Measurements from ENCODE around the gene PRX.

Gene PRX

DNA sequence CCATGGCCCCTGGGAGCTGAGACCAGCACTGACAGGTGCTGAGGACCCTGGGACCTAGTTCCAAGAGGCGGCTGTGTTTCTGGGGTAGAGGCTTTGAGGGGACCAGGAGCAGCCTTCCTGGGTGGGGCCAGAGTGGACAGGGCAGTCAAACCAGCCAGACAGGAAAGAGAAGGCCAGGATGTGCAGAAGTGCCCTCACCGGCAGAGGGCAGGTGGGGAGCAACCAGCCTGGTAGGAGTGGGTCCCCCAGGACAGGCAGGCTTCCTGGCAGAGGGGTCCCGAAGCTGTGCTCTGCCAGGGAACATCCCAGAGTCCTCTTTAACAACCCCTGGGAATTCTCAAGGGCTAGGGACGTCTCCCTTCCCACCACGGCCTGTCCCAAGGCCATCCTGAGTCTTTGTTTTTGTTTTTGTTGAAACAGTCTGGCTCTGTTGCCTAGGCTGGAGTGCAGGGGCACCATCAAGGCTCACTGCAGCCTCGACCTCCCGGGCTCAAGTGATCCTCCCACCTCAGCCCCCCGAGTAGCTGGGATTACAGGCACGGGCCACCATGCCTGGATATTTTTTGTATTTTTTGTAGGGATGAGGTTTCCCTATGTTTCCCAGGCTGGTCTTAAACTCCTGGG is 20.2 kb downstream of the PRX start:
- TF ChIP-seq, protein P1, sequence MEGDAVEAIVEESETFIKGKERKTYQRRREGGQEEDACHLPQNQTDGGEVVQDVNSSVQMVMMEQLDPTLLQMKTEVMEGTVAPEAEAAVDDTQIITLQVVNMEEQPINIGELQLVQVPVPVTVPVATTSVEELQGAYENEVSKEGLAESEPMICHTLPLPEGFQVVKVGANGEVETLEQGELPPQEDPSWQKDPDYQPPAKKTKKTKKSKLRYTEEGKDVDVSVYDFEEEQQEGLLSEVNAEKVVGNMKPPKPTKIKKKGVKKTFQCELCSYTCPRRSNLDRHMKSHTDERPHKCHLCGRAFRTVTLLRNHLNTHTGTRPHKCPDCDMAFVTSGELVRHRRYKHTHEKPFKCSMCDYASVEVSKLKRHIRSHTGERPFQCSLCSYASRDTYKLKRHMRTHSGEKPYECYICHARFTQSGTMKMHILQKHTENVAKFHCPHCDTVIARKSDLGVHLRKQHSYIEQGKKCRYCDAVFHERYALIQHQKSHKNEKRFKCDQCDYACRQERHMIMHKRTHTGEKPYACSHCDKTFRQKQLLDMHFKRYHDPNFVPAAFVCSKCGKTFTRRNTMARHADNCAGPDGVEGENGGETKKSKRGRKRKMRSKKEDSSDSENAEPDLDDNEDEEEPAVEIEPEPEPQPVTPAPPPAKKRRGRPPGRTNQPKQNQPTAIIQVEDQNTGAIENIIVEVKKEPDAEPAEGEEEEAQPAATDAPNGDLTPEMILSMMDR (IDR thresholded peaks at IDR 0.05; ENCODE audit: control extremely low read depth, extremely low read depth, low read depth, missing control alignments) = no peak
- CTCF ChIA-PET = no interaction called here
- POLR2A ChIA-PET = no interaction called here
- DNase-seq (ENCODE audit: extremely low spot score) = no peak

DNA sequence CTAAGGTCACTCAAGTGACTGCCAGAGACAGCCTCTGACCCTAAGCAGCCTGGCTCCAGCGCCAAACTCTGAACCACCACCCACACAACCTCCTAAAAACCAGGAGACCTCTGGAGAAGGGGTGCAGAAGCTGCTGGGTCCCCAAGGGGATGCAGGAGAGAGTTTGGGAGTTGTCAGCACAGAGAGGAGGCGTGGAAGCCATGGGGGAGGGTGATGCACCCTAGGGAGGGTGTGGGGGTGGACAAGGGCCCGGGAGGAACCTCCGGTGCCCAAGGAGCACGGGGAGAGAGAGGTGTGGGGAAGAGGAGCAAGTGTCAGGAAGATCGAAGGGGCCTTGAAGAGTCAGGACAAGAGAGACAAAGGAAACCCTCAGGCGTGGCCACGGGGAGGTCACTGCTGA is 21.1 kb downstream of the PRX start:
- ChIA-PET CTCF (no interaction called here), POLR2A (no interaction called here)
- DNase-seq (ENCODE audit: extremely low spot score) = no peak
- TF ChIP-seq, protein P1 (IDR thresholded peaks at IDR 0.05; ENCODE audit: control extremely low read depth, extremely low read depth, low read depth, missing control alignments) = no peak

DNA sequence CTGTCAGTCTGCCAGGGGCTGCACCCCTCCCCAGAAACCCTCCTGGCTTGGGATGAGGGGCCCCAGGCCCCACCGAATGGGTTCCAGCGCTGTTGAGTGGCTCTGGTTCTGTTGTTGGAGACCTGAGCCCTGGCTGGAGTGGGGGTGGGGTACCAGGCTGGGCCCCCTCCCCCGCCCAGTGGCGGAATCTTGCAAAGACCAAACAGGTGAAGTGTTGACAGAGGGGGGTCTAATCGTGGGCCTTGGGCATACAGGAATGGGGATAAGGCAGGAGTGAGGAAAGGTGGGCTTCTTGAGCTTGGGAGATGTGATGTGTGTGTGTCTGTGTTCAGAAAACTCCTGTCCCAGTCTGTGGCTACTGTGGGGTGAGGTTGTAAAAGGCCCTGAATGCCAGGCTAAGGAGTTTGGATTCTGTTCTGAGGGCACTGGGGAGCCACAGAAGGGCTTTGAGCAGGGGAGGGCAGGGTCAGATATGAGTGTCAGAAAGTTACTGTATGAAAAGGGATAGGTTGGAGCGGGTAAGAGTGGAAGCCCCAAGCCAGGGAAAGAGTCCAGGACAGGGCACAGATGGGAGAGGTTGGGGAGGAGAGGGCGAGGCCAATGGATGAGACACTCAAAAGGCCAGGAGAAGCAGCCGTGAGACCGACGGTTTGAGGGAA is 23.0 kb downstream of the PRX start, which contains the start of gene HIPK4:
TSS of gene HIPK4 (minus strand) at position 98 of the 659 bp plus-strand sequence. CDS start 279 bp downstream, outside the sequence.
- TF ChIP-seq, protein P1 (IDR thresholded peaks at IDR 0.05; ENCODE audit: control extremely low read depth, extremely low read depth, low read depth, missing control alignments) = no peak
- DNase-seq (ENCODE audit: extremely low spot score) = no peak
- CTCF ChIA-PET = interaction anchor here (1.2 kb wide), 1 partner anchor 11 kb away, joined by 3 read pairs; no protein-coding TSS in a partner anchor
- POLR2A ChIA-PET = no interaction called here

DNA sequence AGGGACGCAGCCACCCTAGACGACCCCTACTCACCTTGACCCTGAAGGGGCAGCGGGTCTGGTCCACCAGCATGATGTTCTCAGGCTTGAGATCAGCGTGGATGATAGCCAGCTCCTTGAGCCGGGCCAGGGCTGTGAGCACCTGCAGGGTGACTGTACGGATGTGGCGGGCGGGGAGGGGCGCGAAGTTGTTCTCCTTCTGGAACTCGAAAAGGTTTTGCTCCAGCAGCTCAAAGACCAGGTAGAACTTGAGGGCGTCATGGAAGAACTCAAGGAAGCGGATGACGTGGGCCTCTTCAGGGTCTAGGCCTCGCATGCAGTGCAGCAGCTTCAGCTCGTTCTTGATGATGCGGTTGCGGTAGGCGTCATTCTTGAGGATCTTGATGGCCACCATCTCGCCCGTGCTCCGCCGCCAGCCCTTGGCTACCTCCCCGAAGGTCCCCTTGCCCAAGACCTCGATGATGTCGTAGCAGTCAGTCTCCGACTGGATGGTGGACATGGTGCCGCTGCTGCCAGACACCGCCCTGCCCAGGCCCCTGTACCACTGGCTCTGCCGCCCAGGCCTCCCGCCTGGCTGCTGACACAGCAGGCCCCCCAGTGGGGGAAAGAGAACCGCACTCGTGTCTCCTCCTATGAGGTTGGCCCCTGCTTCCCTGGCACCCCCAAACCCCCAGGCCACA is 23.6 kb downstream of the PRX start:
- CTCF ChIA-PET = interaction anchor here (0.7 to 1.6 kb wide), 3 partner anchors 10 to 76 kb away, joined by 3 read pairs; partner anchors contain the start of gene BLVRB
- DNase-seq (ENCODE audit: extremely low spot score) = no peak
- POLR2A ChIA-PET = no interaction called here
- TF ChIP-seq, protein P1 (IDR thresholded peaks at IDR 0.05; ENCODE audit: control extremely low read depth, extremely low read depth, low read depth, missing control alignments) = no peak

DNA sequence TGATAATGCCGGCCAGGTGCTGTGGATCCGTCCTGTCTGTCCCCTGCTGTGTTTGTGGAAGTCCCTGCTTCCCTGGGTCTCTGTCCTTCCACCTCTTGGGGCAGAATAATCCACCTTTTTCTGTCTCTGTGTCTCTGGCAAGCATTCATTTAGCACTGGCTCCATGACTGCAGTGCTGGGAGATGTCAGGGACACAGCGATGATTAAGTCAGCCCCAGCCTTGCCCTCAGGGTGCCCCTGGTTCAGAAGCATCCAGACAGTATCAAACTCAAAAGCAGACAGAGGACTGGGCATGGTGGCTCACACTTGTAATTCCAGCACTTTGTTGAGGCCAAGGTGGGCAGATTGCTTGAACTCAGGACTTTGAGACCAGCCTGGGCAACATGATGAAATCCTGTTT is 24.7 kb downstream of the PRX start:
- POLR2A ChIA-PET = no interaction called here
- DNase-seq (ENCODE audit: extremely low spot score) = no peak
- CTCF ChIA-PET = interaction anchor here (1.1 to 1.6 kb wide), 2 partner anchors 11 to 13 kb away, joined by 3 read pairs; no protein-coding TSS in a partner anchor
- TF ChIP-seq, protein P1 (IDR thresholded peaks at IDR 0.05; ENCODE audit: control extremely low read depth, extremely low read depth, low read depth, missing control alignments) = no peak

DNA sequence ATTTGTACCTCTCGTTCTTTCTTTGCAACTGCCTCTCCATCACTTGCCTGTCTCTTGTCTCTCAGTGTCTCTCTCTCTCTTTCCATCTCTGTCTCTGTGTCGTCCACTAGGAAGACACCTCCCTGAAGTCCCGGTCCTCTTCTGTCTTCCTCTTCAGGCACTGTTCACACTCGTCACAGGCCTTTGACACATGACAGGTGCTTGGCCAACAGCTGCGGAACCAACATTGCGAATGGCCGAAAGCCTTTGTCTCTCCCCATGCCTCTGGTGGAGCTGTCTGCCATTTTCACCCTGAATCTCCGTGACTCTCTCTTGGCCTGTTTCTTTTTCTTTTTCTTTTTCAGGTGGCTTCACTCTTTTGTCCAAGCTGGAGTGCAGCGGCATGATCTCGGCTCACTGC is 26.0 kb downstream of the PRX start:
- TF ChIP-seq, protein P1 (IDR thresholded peaks at IDR 0.05; ENCODE audit: control extremely low read depth, extremely low read depth, low read depth, missing control alignments) = no peak
- ChIA-PET POLR2A (interaction anchor here (0.9 kb wide), 1 partner anchor 9 kb away, joined by 3 read pairs; no protein-coding TSS in a partner anchor), CTCF (no interaction called here)
- DNase-seq (ENCODE audit: extremely low spot score) = no peak
